ENCODE results near the gene FRK. TPM values are rescaled to one million over a fixed set of nuclear protein-coding genes. Genes with fewer than 3 reads are reported as not detected.

The FRK gene
- total RNA-seq, 1 donor from 2014 or later, result 0.77 TPM

DNA sequence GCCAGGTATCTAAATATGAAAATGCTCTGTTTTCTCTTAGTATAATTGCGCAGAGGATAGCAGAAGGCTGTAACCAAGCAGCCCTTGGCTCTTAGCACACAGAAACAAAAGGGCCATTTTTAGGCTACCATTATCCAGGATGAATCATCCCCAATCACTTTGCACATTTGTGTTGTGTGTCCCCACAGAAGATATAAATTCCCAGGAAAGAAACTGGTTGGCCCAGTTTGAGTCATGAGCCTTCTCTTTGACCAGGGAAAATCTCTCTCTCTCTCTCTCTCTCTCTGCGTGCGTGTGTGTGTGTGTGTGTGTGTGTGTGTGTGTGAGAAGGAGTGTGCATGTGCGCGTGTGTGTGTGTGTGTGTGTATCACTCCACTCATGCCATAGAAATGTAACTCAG is 178.5 kb downstream of the FRK start:
- Histone ChIP-seq H3K9ac (ENCODE audit: low read length) (no peak overlapping the region), H2AFZ (ENCODE audit: low read depth, low read length) (no peak overlapping the region), H4K20me1 (ENCODE audit: insufficient read depth, low read length) (no peaks in the 10 kb centered on the region), H3K27ac (ENCODE audit: low read depth, low read length) (no peak overlapping the region), H3K4me1 (ENCODE audit: insufficient read depth, low read length) (no peaks in the 10 kb centered on the region), H3K9me3 (ENCODE audit: insufficient read depth, low read depth, low read length) (no peaks in the 10 kb centered on the region), H3K4me3 (ENCODE audit: insufficient read depth, low read depth, low read length) (no peak overlapping the region), H3K27me3 (ENCODE audit: insufficient read depth, low read length) (no peaks in the 10 kb centered on the region), H3K36me3 (ENCODE audit: insufficient read depth, low read length) (no peaks in the 10 kb centered on the region), H3K4me2 (ENCODE audit: low read length) (no peak overlapping the region), H3K79me2 (ENCODE audit: insufficient read depth, low read length) (no peaks in the 10 kb centered on the region)
- H3K36me3 Mint-ChIP-seq (ENCODE audit: low read depth, unreplicated experiment), result no peaks in the 10 kb centered on the region
- no peaks in the 10 kb centered on the region for H3K4me1 Mint-ChIP-seq (ENCODE audit: low read depth, unreplicated experiment)
- no peak overlapping the region for H3K4me3 Mint-ChIP-seq (ENCODE audit: unreplicated experiment)
- FAIRE-seq (no peak), DNase-seq (ENCODE audit: low read depth) (no peak)
- no peaks in the 10 kb centered on the region for H3K27me3 Mint-ChIP-seq (ENCODE audit: low read depth, unreplicated experiment)
- no peaks in the 10 kb centered on the region for H3K9me3 Mint-ChIP-seq (ENCODE audit: unreplicated experiment)
- H3K27ac Mint-ChIP-seq (ENCODE audit: unreplicated experiment), result no peak overlapping the region
- TF ChIP-seq EZH2 (IDR thresholded peaks at IDR 0.05; ENCODE audit: insufficient read depth, low read length), result no peak
- TF ChIP-seq, protein P1, sequence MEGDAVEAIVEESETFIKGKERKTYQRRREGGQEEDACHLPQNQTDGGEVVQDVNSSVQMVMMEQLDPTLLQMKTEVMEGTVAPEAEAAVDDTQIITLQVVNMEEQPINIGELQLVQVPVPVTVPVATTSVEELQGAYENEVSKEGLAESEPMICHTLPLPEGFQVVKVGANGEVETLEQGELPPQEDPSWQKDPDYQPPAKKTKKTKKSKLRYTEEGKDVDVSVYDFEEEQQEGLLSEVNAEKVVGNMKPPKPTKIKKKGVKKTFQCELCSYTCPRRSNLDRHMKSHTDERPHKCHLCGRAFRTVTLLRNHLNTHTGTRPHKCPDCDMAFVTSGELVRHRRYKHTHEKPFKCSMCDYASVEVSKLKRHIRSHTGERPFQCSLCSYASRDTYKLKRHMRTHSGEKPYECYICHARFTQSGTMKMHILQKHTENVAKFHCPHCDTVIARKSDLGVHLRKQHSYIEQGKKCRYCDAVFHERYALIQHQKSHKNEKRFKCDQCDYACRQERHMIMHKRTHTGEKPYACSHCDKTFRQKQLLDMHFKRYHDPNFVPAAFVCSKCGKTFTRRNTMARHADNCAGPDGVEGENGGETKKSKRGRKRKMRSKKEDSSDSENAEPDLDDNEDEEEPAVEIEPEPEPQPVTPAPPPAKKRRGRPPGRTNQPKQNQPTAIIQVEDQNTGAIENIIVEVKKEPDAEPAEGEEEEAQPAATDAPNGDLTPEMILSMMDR (IDR thresholded peaks at IDR 0.05; ENCODE audit: insufficient read depth, low read depth, low read length), result no peak

Other genes with a start within 250 kb of the FRK start
- 26.7 and 29.7 TPM in 2 replicates for gene NT5DC1, start 40.0 kb upstream of the FRK start, total RNA-seq
- gene COL10A1, start 65.2 kb upstream of the FRK start, total RNA-seq, result 0.17 TPM in 1 of 2 replicates, not detected in the other
- 22.2 and 25.8 TPM in 2 replicates for gene TSPYL4, start 193.2 kb upstream of the FRK start, total RNA-seq
- 87.8 and 91.7 TPM in 2 replicates for gene TSPYL1, start 219.0 kb upstream of the FRK start, total RNA-seq